PC-9 (cell line): ENCODE data around the gene CLN6. TPM values are rescaled to one million over a fixed set of nuclear protein-coding genes. Genes with fewer than 3 reads are reported as not detected.

ENCODE experiments used
- Bru-seq: library from RNA; stranded (reverse); fragments of 400-500 nt; gene quantifications from one replicate; lab custom pipeline; 2021; lab: Mats Ljungman, UMichigan
- BruChase-seq, 2 experiments: library from RNA; stranded (reverse); fragments of 400-500 nt; gene quantifications; one replicate each; lab custom pipeline; 2021; lab: Mats Ljungman, UMichigan
- BruUV-seq: library from RNA; stranded (reverse); fragments of 400-500 nt; replicated peaks from 2 replicates; lab custom pipeline; 2021; lab: Mats Ljungman, UMichigan
- CTCF ChIA-PET: fragments of 300-600 bp; sonication (Branson Sonifier 250); formaldehyde crosslinking; loops from one replicate; lab custom pipeline; 2022; ENCODE audit warnings: antibody characterized with exemption; lab: Charles Lee
- POLR2A ChIA-PET: fragments of 300-600 bp; sonication (Branson Sonifier 250); formaldehyde crosslinking; loops from one replicate; lab custom pipeline; 2022; ENCODE audit warnings: antibody characterized with exemption; ENCODE audit not compliant: unreplicated experiment; lab: Charles Lee
- DNase-seq, 2 experiments: peaks; one replicate each; pipeline versions ENCODE4 v3.0.0 to v3.0.0-alpha.2; 2015 to 2022; ENCODE audit warnings: mixed read lengths in 1 of 2
- H2AFZ ChIP-seq: fragments of 200-600 bp; sonication (generic); 2 replicates; pipeline ENCODE4 v1.8.1; 2017; ENCODE audit warnings: antibody characterized with exemption
- H3F3A ChIP-seq: fragments of 200-600 bp; sonication (generic); 2 replicates; pipeline ENCODE4 v1.8.1; 2017; ENCODE audit warnings: antibody characterized with exemption, mild to moderate bottlenecking, low read depth; ENCODE audit not compliant: insufficient read depth
- H3K27ac ChIP-seq: fragments of 200-600 bp; sonication (generic); 2 replicates; pipeline ENCODE4 v1.6.1; 2016; ENCODE audit warnings: mixed run types
- H3K27me3 ChIP-seq: fragments of 200-600 bp; sonication (generic); 2 replicates; pipeline ENCODE4 v1.6.1; 2016; ENCODE audit warnings: low read depth, mixed run types; ENCODE audit not compliant: insufficient read depth
- H3K36me3 ChIP-seq: fragments of 200-600 bp; sonication (generic); 2 replicates; pipeline ENCODE4 v1.6.1; 2016; ENCODE audit warnings: low read depth, mixed run types
- H3K4me1 ChIP-seq: fragments of 200-600 bp; sonication (generic); replicated peaks from 2 replicates; pipeline ENCODE4 v1.6.1; 2016; ENCODE audit warnings: mixed run types; ENCODE audit not compliant: insufficient read depth
- H3K4me2 ChIP-seq: fragments of 200-600 bp; sonication (generic); 2 replicates; pipeline ENCODE4 v1.6.1; 2017; ENCODE audit warnings: mixed run types
- H3K4me3 ChIP-seq: fragments of 200-600 bp; sonication (generic); 2 replicates; pipeline ENCODE4 v1.6.1; 2016; ENCODE audit warnings: mixed run types
- H3K79me2 ChIP-seq: fragments of 200-600 bp; sonication (generic); 2 replicates; pipeline ENCODE4 v1.6.1; 2017; ENCODE audit warnings: low read depth, mixed run types
- H3K9me2 ChIP-seq: fragments of 200-600 bp; sonication (generic); 2 replicates; pipeline ENCODE4 v1.8.1; 2017; ENCODE audit warnings: mild to moderate bottlenecking; ENCODE audit not compliant: insufficient read depth
- H3K9me3 ChIP-seq: fragments of 200-600 bp; sonication (generic); 2 replicates; pipeline ENCODE4 v1.8.1; 2016; ENCODE audit warnings: low read depth; ENCODE audit not compliant: insufficient read depth
- H4K20me1 ChIP-seq: fragments of 200-600 bp; sonication (generic); 2 replicates; pipeline ENCODE4 v1.8.1; 2017; ENCODE audit not compliant: insufficient read depth
- EZH2 ChIP-seq: fragments of 200-600 bp; sonication (generic); IDR thresholded peaks from 2 replicates; pipeline ENCODE4 v1.8.0; 2017; ENCODE audit warnings: antibody characterized with exemption, low read depth
- intact Hi-C: fragments of 100-400 bp; cut with micrococcal nuclease; formaldehyde crosslinking; loops from one replicate; pipeline ENCODE4 v1.10.0; 2022; ENCODE audit not compliant: unreplicated experiment
- long read RNA-seq: library from polyadenylated mRNA; stranded (forward); transcript quantifications from one replicate; pipeline ENCODE4 v2.0.0, GENCODE V29; 2022
- total RNA-seq: library from RNA; stranded (reverse); gene quantifications from 2 replicates; pipeline ENCODE4 v1.2.3, GENCODE V29; 2021
- TF ChIP-seq, protein P1 (sequence below): fragments of 200-600 bp; sonication (generic); conservative IDR thresholded peaks from 2 replicates; pipeline ENCODE4 v1.6.1; 2017; ENCODE audit warnings: mixed run types, antibody characterized with exemption, mild to moderate bottlenecking, moderate library complexity

Gene CLN6
- total RNA-seq: 38.5 and 48.7 TPM in 2 replicates
- percentile 41 among the genes with signal in this experiment for Bru-seq, nascent RNA
- BruChase-seq, experiment 1, labeled RNA remaining after a 2-hour chase: percentile 47 among the genes with signal in this experiment
- percentile 61 among the genes with signal in this experiment for BruChase-seq, experiment 2, labeled RNA remaining after a 6-hour chase
- long read RNA-seq, partial matches to known transcripts: 0 of 8 reads
- long read RNA-seq, other reads (novel, unspliced or antisense): 7 of 8 reads

DNA sequence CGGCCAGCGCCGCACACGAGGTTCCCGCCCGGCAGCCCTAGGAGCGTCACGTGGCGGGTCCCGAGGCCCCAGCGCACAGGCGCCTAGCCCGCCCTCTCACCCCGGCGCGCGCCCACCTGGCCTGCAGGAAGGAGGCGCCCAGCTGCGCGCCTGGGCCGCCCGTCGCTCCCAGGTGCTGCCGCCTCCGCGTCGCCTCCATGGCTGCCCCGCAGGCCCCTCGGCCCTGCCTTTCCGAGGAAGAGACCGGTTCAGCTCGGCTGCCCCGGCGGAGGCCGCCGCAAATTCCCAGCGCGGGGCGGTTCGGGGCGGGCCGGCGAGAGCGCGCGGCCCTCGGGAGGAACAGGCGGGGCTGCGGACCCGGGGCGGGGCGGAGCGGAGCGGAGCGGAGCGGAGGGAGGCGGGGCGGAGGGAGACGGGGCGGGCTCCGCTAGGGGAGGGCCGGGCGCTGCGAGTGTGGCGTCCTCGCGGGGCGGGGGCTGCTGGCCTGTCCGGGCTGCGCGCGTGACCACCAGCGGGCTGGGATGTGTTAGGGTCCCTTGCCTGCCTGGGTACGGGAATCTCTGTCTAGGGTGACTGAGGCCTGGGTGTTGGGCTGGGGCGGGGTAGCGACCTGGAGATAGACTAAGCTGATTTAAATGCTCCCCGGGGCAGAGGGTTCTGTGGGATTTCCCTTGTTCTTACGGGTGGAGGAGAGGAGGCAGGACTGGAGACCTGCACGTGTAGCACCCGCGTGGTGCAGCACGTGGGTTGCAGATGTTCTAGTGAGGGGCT, at the start of gene CLN6:
Gene CLN6, minus strand, starts transcription at position 343 of the 771 bp plus-strand sequence. Its CDS starts 144 bp downstream, at position 199.
- H3F3A ChIP-seq: peaks cover 3% of the 10 kb centered on the region; the same call in 1 of the 2 replicates
- no TSS peak for BruUV-seq
- DNase-seq: peak; percentile 41 to 79

DNA sequence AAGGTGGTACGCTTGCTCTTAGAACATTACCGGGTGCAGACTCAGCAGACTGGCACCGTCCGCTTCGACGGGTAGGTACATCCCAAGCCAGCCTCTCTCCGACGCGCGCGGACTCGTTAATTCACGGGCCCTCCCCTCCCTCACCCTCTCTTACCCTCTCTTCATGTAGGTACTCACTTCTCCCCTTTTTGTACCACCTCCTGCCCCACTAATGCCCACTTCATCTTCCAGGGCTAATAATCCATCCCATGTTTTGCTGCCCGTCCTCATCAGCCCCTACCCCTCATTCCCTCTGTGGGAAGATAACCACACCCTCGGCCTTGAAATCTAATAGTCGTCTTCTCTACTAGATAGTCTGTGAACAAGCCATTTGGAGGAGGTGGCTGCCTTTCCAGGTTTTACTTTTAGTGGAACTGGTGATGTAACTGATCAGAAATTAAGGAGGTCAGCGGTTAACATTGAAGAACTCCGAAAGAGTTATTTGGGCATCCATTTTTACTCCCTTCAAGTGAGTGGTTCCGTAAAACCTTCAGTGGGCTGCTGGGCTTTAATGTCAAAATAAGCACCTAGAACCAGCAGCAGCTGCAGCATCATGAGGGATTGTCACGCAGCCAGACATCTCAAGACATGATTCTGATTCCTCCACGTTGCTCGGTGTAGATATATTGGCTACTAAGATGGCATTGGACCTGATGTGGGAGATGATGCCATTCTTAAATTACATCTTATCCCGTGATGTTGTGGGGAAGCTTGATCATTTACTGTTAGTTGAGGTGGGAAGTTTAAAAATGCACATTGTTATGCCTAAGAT, 49.3 kb upstream of the CLN6 start:
- Histone ChIP-seq H2AFZ (peak overlapping the region; percentile 98), H3K79me2 (peaks cover 74% of the 10 kb centered on the region), H3K4me3 (peak overlapping the region; percentile 97), H3K4me1 (peaks cover 68% of the 10 kb centered on the region), H3K9me3 (no peaks in the 10 kb centered on the region), H3K36me3 (peaks cover 6% of the 10 kb centered on the region; the same call in 1 of the 2 replicates), H3K27ac (peak overlapping the region; percentile 97), H4K20me1 (peaks cover 29% of the 10 kb centered on the region), H3F3A (peaks cover 15% of the 10 kb centered on the region), H3K27me3 (no peaks in the 10 kb centered on the region), H3K9me2 (no peaks in the 10 kb centered on the region), H3K4me2 (peak overlapping the region; percentile 100)
- ChIA-PET POLR2A (no interaction called here), CTCF (interaction anchor here (1.0 kb wide), 1 partner anchor 26 kb away, joined by 3 read pairs; no protein-coding TSS in a partner anchor)
- no peak for TF ChIP-seq EZH2
- TF ChIP-seq, protein P1, sequence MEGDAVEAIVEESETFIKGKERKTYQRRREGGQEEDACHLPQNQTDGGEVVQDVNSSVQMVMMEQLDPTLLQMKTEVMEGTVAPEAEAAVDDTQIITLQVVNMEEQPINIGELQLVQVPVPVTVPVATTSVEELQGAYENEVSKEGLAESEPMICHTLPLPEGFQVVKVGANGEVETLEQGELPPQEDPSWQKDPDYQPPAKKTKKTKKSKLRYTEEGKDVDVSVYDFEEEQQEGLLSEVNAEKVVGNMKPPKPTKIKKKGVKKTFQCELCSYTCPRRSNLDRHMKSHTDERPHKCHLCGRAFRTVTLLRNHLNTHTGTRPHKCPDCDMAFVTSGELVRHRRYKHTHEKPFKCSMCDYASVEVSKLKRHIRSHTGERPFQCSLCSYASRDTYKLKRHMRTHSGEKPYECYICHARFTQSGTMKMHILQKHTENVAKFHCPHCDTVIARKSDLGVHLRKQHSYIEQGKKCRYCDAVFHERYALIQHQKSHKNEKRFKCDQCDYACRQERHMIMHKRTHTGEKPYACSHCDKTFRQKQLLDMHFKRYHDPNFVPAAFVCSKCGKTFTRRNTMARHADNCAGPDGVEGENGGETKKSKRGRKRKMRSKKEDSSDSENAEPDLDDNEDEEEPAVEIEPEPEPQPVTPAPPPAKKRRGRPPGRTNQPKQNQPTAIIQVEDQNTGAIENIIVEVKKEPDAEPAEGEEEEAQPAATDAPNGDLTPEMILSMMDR: no peak
- TSS peak; percentile 37 for BruUV-seq
- intact Hi-C loops: loop anchor here (2.0 kb wide), 2 partner anchors 26 to 50 kb away; partner anchors contain the start of gene CLN6
- DNase-seq: peak in 1 of 2 experiments; percentile 10

More for the DNA sequence above, at the start of gene CLN6:
- Histone ChIP-seq H3K9me2 (no peaks in the 10 kb centered on the region), H3K36me3 (no peaks in the 10 kb centered on the region), H3K4me1 (peaks cover 15% of the 10 kb centered on the region; the same call in 1 of the 2 replicates), H4K20me1 (no peaks in the 10 kb centered on the region), H2AFZ (peak within 1 kb of the TSS; percentile 92), H3K9me3 (no peaks in the 10 kb centered on the region), H3K27ac (no peak within 1 kb of the TSS), H3K27me3 (no peaks in the 10 kb centered on the region), H3K4me3 (peak within 1 kb of the TSS; percentile 90), H3K79me2 (peaks cover 43% of the 10 kb centered on the region), H3K4me2 (peak within 1 kb of the TSS; percentile 93)
- intact Hi-C loops: loop anchor here (2.0 kb wide), 1 partner anchor 49 kb away; no protein-coding TSS in a partner anchor
- ChIA-PET CTCF (interaction anchor here (0.6 kb wide), 1 partner anchor 67 kb away, joined by 3 read pairs; no protein-coding TSS in a partner anchor), POLR2A (no interaction called here)
- TF ChIP-seq EZH2: no peak
- TF ChIP-seq, protein P1: no peak

GRCh38 chr15:68278345-68278594, 48.7 kb upstream of the CLN6 start:
- ChIA-PET POLR2A (no interaction called here), CTCF (interaction anchor here (1.6 kb wide), 1 partner anchor 25 kb away, joined by 6 read pairs; no protein-coding TSS in a partner anchor)
- Histone ChIP-seq H3K27ac (peak overlapping the region; percentile 97), H3K36me3 (peaks cover 6% of the 10 kb centered on the region; the same call in 1 of the 2 replicates), H3F3A (peaks cover 16% of the 10 kb centered on the region), H3K4me3 (peak overlapping the region; percentile 97), H3K4me1 (peaks cover 74% of the 10 kb centered on the region), H4K20me1 (peaks cover 26% of the 10 kb centered on the region), H3K9me2 (no peaks in the 10 kb centered on the region), H2AFZ (peak overlapping the region; percentile 98), H3K4me2 (peak overlapping the region; percentile 100), H3K79me2 (peaks cover 70% of the 10 kb centered on the region), H3K9me3 (no peaks in the 10 kb centered on the region), H3K27me3 (no peaks in the 10 kb centered on the region)
- intact Hi-C loops: loop anchor here (2.0 kb wide), 2 partner anchors 25 to 49 kb away; partner anchors contain the start of gene CLN6
- TF ChIP-seq EZH2: no peak
- TF ChIP-seq, protein P1: no peak; the same call in 1 of the 2 replicates
- BruUV-seq: no TSS peak
- DNase-seq: peak in 1 of 2 experiments; percentile 44
